ENCODE results near the gene ELAVL1. TPM values are rescaled to one million over a fixed set of nuclear protein-coding genes. Genes with fewer than 3 reads are reported as not detected.

ELAVL1 gene
- total RNA-seq, 1 donor from 2014 or later, result 89.6 TPM

DNA sequence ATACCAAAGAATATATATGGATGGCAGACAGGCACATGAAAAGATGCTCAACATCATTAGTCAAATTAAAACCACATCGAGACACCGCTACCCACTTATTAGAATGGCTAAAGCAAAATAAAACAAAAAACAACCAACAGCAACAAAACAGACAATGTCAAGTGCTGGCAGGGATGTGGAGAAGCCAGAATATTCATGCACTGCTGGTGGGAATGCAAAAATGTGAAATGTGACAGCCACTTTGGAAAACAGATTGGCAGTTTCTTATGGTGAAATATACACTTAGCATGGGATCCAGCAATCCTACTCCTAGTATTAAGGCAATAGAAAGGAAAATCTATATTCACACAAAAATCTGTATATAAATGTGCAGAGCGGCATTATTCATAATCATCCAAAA, 8.6 kb downstream of the ELAVL1 start:
- H3K4me3 Mint-ChIP-seq (ENCODE audit: unreplicated experiment), result no peak overlapping the region
- DNase-seq (ENCODE audit: extremely low spot score, unreplicated experiment), result no peak
- H3K27ac Mint-ChIP-seq (ENCODE audit: unreplicated experiment), result no peak overlapping the region
- peaks cover 1% of the 10 kb centered on the region for H3K36me3 Mint-ChIP-seq (ENCODE audit: unreplicated experiment)
- no peaks in the 10 kb centered on the region for H3K27me3 Mint-ChIP-seq (ENCODE audit: unreplicated experiment)
- peaks cover 31% of the 10 kb centered on the region for H3K4me1 Mint-ChIP-seq (ENCODE audit: unreplicated experiment)
- TF ChIP-seq, protein P1, sequence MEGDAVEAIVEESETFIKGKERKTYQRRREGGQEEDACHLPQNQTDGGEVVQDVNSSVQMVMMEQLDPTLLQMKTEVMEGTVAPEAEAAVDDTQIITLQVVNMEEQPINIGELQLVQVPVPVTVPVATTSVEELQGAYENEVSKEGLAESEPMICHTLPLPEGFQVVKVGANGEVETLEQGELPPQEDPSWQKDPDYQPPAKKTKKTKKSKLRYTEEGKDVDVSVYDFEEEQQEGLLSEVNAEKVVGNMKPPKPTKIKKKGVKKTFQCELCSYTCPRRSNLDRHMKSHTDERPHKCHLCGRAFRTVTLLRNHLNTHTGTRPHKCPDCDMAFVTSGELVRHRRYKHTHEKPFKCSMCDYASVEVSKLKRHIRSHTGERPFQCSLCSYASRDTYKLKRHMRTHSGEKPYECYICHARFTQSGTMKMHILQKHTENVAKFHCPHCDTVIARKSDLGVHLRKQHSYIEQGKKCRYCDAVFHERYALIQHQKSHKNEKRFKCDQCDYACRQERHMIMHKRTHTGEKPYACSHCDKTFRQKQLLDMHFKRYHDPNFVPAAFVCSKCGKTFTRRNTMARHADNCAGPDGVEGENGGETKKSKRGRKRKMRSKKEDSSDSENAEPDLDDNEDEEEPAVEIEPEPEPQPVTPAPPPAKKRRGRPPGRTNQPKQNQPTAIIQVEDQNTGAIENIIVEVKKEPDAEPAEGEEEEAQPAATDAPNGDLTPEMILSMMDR (IDR thresholded peaks at IDR 0.05), result no peak
- no peaks in the 10 kb centered on the region for H3K9me3 Mint-ChIP-seq (ENCODE audit: unreplicated experiment)

DNA sequence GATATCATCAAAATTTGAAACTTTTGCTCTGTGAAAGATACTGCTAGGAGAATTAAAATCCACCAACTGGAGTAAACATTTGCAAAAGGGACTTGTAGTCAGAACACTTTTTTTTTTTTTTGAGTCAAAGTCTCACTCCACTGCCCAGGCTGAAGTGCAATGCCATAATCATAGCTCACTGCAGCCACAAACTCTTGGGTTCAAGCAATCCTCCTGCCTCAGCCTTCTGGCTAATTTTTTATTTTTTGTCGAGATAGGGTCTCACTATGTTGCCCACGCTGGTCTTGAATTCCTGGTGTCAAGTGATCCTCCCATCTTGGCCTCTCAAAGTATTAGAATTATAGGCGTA, 9.7 kb downstream of the ELAVL1 start:
- Mint-ChIP-seq H3K27me3 (ENCODE audit: unreplicated experiment) (no peaks in the 10 kb centered on the region), H3K4me1 (ENCODE audit: unreplicated experiment) (peaks cover 23% of the 10 kb centered on the region), H3K9me3 (ENCODE audit: unreplicated experiment) (no peaks in the 10 kb centered on the region), H3K36me3 (ENCODE audit: unreplicated experiment) (peaks cover 6% of the 10 kb centered on the region), H3K27ac (ENCODE audit: unreplicated experiment) (no peak overlapping the region), H3K4me3 (ENCODE audit: unreplicated experiment) (no peak overlapping the region)
- DNase-seq (ENCODE audit: extremely low spot score, unreplicated experiment), result no peak
- TF ChIP-seq, protein P1 (IDR thresholded peaks at IDR 0.05), result no peak

DNA sequence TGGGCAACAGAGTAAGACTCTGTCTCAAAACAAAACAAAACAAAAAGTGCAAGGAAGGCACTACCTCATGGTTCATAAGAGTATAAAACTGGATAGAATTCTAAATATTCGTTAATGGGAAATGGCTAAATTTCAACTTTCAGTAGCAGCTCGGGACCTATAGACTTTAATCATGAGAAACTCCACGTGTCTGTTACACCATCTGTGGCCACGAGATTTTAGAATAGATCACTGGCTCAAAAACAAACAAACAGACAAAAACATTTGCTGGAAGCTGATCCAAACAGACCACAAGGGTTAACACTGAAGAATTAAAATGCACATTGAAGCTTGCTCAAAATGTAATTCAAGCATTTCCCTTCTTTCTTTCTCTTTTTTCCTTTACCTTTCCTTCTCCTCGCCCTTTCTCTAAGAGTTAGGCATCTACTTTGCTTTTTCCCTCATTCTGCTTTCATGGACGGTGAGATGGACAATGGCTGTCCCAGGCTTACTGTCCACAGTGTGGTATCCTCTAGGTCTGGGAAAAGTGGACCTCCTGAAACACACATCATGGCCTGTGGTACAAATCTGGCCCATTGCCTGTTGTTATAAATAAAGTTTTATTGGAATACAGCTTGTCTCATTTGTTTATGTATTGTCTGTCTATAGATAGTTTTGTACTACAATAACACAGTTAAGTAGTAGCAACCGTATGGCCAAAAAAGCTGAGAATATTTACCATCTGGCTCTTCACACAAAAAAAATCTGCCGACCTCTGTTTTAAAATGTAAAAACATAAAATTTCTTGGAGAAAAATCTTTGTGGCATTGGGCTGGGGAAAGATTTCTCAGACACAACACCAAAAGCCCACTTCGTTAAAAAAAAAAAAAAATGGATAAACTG, 10.3 kb downstream of the ELAVL1 start:
- H3K27ac Mint-ChIP-seq (ENCODE audit: unreplicated experiment), result peak overlapping the region; percentile 51
- H3K27me3 Mint-ChIP-seq (ENCODE audit: unreplicated experiment), result no peaks in the 10 kb centered on the region
- peaks cover 6% of the 10 kb centered on the region for H3K36me3 Mint-ChIP-seq (ENCODE audit: unreplicated experiment)
- H3K9me3 Mint-ChIP-seq (ENCODE audit: unreplicated experiment), result no peaks in the 10 kb centered on the region
- H3K4me3 Mint-ChIP-seq (ENCODE audit: unreplicated experiment), result no peak overlapping the region
- peaks cover 23% of the 10 kb centered on the region for H3K4me1 Mint-ChIP-seq (ENCODE audit: unreplicated experiment)
- TF ChIP-seq, protein P1 (IDR thresholded peaks at IDR 0.05), result no peak
- no peak for DNase-seq (ENCODE audit: extremely low spot score, unreplicated experiment)

DNA sequence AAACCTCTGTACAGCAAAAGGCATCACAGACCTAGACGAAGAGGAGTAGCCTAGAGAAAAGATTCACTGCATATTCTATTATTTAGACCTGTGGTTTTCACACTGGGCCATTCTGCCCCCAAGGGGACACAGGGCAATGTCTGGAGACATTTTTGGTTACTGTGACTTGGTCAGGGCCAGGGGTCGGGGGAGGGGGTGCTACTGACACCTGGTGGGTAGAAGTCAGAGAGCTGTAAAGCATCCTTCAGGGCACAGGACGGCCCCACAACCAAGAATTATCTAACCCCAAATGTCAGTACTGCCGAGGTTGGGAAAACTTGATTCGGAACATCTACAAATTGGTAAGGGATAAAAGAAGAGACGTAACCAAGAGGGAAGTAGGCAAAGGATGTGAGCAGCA, 11.3 kb downstream of the ELAVL1 start:
- peaks cover 23% of the 10 kb centered on the region for H3K4me1 Mint-ChIP-seq (ENCODE audit: unreplicated experiment)
- no peak overlapping the region for H3K27ac Mint-ChIP-seq (ENCODE audit: unreplicated experiment)
- H3K4me3 Mint-ChIP-seq (ENCODE audit: unreplicated experiment), result no peak overlapping the region

DNA sequence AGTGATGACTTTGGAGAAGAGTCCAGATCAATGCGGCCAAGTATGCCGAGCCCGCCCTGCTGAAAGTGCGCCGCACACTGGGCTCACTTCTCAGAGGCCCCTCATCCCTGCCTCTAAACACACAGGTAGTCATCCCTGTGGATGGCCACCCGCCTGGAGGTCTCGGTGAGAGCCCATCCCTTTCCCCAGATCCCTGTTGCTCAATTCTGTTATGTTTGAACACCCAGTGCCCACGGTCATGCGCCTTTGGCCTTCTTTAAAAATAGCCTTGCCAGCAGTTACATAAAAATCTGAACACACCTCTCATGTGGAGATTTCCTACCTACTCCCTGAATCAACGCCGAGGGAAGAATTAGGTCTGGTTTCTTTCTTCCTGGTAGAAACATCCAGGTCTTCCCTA, 11.9 kb downstream of the ELAVL1 start:
- DNase-seq (ENCODE audit: extremely low spot score, unreplicated experiment), result no peak
- H3K4me1 Mint-ChIP-seq (ENCODE audit: unreplicated experiment), result peaks cover 25% of the 10 kb centered on the region
- H3K36me3 Mint-ChIP-seq (ENCODE audit: unreplicated experiment), result peaks cover 18% of the 10 kb centered on the region
- H3K27me3 Mint-ChIP-seq (ENCODE audit: unreplicated experiment), result no peaks in the 10 kb centered on the region
- H3K9me3 Mint-ChIP-seq (ENCODE audit: unreplicated experiment), result no peaks in the 10 kb centered on the region
- H3K27ac Mint-ChIP-seq (ENCODE audit: unreplicated experiment), result no peak overlapping the region
- TF ChIP-seq, protein P1 (IDR thresholded peaks at IDR 0.05), result no peak
- H3K4me3 Mint-ChIP-seq (ENCODE audit: unreplicated experiment), result no peak overlapping the region

More for the DNA sequence above, 11.3 kb downstream of the ELAVL1 start:
- peaks cover 12% of the 10 kb centered on the region for H3K36me3 Mint-ChIP-seq (ENCODE audit: unreplicated experiment)
- no peaks in the 10 kb centered on the region for H3K9me3 Mint-ChIP-seq (ENCODE audit: unreplicated experiment)
- TF ChIP-seq, protein P1 (IDR thresholded peaks at IDR 0.05), result no peak
- DNase-seq (ENCODE audit: extremely low spot score, unreplicated experiment), result no peak
- no peaks in the 10 kb centered on the region for H3K27me3 Mint-ChIP-seq (ENCODE audit: unreplicated experiment)
